CD4-positive, alpha-beta T cell treated with Interleukin-6 at 100 ng/mL for 8 hours (primary cell): ENCODE measurements around the gene DOCK4.

Source experiments
- DNase-seq: peaks from one replicate; pipeline ENCODE4 v3.0.0-alpha.2; 2020; ENCODE audit warnings: mixed read lengths, low spot score

Gene DOCK4

GRCh38 chr7:111821046-111821445 lies 385.2 kb downstream of the DOCK4 start:
- no peak for DNase-seq

- DNase-seq = no peak
Measured at GRCh38 chr7:111820621-111821020, 385.6 kb downstream of the DOCK4 start.

- DNase-seq = no peak
Measured at GRCh38 chr7:111820121-111820520, 386.1 kb downstream of the DOCK4 start.

- no peak for DNase-seq
Measured at GRCh38 chr7:111815354-111815753, 390.8 kb downstream of the DOCK4 start.

GRCh38 chr7:111813306-111813705 lies 392.9 kb downstream of the DOCK4 start:
- DNase-seq = no peak

GRCh38 chr7:111806232-111806631 lies 400.0 kb downstream of the DOCK4 start:
- DNase-seq = no peak

GRCh38 chr7:111803015-111803758 lies 403.0 kb downstream of the DOCK4 start:
- no peak for DNase-seq

- no peak for DNase-seq
Measured at GRCh38 chr7:111802194-111802772, 403.9 kb downstream of the DOCK4 start.

- no peak for DNase-seq
Measured at GRCh38 chr7:111801277-111801676, 404.9 kb downstream of the DOCK4 start.

- DNase-seq = no peak
Measured at GRCh38 chr7:111796671-111797070, 409.5 kb downstream of the DOCK4 start.

- DNase-seq = no peak
Measured at GRCh38 chr7:111789870-111790269, 416.3 kb downstream of the DOCK4 start.

- DNase-seq = no peak
Measured at GRCh38 chr7:111789048-111789320, 417.2 kb downstream of the DOCK4 start.

GRCh38 chr7:111788286-111789047 lies 417.7 kb downstream of the DOCK4 start:
- DNase-seq = no peak

- no peak for DNase-seq
Measured at GRCh38 chr7:111787741-111788140, 418.5 kb downstream of the DOCK4 start.

- no peak for DNase-seq
Measured at GRCh38 chr7:111787099-111787498, 419.1 kb downstream of the DOCK4 start.

GRCh38 chr7:111785076-111785475 lies 421.1 kb downstream of the DOCK4 start:
- DNase-seq = no peak

GRCh38 chr7:111784296-111784695 lies 421.9 kb downstream of the DOCK4 start:
- no peak for DNase-seq

GRCh38 chr7:111783854-111784253 lies 422.3 kb downstream of the DOCK4 start:
- no peak for DNase-seq

- DNase-seq = no peak
Measured at GRCh38 chr7:111780527-111780926, 425.7 kb downstream of the DOCK4 start.

GRCh38 chr7:111775206-111775605 lies 431.0 kb downstream of the DOCK4 start:
- no peak for DNase-seq

- no peak for DNase-seq
Measured at GRCh38 chr7:111772716-111773115, 433.5 kb downstream of the DOCK4 start.

- DNase-seq = no peak
Measured at GRCh38 chr7:111771638-111772037, 434.6 kb downstream of the DOCK4 start.

- no peak for DNase-seq
Measured at GRCh38 chr7:111770116-111770515, 436.1 kb downstream of the DOCK4 start.
